ENCODE measurements around the gene GNAO1.
A peak's percentile ranks its signal among the peaks of the same experiment; 100 is the strongest.

The GNAO1 gene

DNA sequence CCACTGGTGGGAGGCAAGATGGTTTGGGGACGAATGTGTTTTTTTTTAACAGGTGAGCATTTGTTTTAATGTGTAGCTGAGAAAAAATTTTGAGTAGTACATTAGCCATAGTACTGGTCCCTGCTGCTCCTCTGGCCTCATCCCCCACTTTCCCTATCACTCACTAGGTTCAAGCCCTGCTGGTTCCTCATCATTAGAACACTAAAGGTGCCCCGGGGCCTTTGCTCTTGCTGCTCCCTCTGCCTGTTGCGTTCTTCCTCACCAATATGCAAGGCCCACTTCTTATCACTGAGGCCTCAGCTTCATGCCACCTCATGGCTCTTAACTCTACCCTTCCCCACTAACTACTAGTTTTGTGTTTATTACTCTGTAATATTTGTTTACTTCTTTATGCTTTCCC lies 74.5 kb downstream of the GNAO1 start:
- no peak for DNase-seq (ENCODE audit: low read depth)

DNA sequence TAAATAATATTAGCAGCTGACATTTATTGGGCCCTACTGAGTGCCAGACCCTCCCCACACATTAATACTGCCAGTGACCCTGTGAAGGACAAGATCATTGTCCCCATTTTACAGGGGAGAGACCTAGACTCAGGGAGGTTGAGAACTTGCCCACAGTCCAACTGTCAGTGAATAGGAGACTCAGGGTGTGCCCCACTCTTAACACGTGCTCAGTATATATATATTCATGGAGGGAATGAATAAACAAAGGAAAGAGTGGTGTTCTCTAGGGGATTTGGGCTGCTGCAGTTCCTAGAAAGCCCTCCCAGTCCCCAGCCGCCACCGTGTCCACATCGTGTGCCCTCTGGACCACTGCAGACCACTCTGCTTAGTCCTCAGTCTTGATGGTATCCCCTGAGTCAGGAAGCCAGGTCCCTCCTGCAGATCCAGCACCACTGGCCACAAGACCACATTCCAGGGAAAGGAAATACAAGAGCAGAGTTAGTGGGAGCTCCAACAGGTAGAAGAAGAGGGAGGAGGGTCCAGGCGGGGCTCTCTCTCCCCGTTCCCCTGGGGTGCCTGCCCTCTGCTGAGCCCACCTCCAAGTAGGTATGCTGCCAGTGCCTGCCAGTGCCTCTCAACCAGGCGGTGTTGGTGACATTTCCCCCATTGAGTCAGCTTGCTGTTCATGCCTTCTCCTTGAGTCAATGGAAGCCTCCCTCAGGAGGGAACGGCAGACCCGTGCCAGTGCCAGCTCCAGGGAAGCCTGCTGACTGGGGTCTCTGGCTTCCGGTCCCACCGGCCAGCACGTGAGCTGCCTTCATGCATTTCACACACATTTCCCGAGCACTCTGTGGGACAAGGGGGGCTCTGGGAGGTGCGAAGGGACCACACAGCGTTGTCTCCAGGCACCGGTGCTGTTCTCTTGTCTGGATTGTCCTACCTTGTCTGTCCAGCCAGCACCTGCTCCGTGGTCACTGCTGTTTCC lies 75.6 kb downstream of the GNAO1 start:
- no peak for DNase-seq (ENCODE audit: low read depth)

- DNase-seq (ENCODE audit: low read depth): no peak
Measured at GRCh38 chr16:56267888-56268287, 76.6 kb downstream of the GNAO1 start.

DNA sequence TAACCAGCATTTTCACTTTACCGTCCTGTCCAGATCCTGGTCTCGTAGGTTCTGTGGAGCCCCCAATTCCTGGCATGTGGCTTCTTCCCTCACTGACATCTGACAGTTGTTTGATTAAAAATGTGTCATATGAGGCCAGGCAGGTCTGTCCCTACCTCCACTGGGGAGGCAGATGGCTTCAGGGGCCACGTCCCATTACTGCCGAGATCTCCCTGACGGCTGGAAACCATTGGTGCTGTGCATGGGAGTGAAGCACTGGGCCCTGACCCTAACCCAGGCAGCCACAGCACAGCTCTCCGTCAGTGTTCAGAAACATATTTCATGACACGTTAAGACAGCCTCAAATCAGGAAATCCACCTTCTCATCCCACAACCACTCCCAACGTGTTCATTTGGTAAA lies 77.5 kb downstream of the GNAO1 start:
- no peak for DNase-seq (ENCODE audit: low read depth)

- DNase-seq (ENCODE audit: low read depth): no peak
Measured at GRCh38 chr16:56269281-56269680, 78.0 kb downstream of the GNAO1 start.

DNA sequence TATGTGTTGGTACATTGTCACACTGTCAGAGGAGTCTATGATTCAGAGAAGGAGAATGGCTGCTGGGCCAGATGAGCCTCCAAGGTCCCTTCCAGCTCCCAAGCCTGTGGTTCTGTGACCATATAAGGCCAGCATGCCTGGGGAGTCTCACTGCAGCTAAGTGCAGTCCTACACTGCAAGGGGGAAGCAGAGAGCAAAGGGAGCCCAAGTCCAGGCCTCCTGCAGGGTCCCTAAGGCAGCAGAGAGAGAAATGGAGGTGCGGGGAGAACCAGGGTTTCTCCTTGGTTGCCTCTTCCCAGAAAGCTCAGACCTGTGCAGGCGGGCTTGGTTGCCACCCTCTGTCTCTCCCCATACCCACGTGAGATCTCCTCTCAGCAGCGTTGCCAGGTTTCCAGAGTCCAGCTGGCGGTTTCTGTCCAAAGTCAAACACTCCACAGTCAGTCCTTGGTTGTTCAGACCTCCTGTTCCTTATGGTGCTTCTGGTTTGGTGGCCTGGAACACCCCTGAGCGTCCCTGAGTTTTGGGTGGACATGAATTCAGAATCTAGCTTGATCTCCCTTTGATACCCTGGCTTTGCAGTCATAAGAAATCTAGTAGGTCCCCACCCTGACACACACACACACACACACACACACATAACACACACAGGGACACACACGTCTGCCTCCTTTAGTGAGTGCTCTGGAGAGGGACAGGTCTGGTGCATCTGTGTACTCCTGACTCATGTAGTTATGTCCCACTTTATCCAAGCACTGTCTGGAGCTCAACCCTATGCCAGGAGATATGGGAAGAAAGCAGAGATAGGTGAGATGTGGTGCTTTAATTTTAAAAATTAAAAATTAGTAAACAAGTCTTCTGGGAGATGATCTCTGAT lies 78.8 kb downstream of the GNAO1 start:
- peak; percentile 50 for DNase-seq (ENCODE audit: low read depth)

GRCh38 chr16:56270828-56271227 lies 79.5 kb downstream of the GNAO1 start:
- no peak for DNase-seq (ENCODE audit: low read depth)

DNA sequence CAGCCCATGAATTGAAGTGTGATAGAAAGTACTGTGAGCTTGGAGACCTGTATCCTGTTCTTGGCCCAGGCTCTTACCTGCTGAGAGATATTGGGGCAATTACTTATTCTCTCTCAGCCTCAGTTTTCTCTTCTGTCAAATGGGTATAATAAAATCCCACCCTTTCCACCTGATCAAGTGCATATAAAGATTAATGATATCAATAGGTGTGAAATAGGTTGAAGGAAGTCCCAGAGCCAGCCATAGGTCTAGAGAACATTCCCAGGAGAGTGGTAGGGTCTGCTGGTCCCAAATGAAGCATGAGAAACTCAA lies 81.2 kb downstream of the GNAO1 start:
- DNase-seq (ENCODE audit: low read depth): no peak

DNA sequence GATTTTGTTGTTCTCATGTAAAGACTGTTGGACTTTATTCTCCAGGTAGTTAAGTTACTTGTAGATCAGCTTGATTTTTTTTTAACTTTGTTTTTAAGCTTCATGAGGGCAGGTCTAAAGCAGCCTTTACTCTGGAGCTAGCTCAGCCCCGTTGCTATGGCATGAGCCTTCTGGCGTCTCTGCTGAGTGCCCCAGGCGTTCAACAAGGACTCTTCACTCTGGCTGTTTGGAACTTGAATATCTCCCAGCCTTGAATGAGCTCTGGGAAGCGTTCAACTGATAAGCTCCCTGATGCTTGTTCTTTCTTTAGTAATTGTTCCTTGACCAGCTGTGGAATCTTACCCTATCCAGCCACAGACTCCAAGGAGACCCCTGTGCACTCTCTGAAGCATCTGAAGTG lies 82.3 kb downstream of the GNAO1 start:
- no peak for DNase-seq (ENCODE audit: low read depth)

GRCh38 chr16:56274369-56274768 lies 83.1 kb downstream of the GNAO1 start:
- DNase-seq (ENCODE audit: low read depth): no peak

DNA sequence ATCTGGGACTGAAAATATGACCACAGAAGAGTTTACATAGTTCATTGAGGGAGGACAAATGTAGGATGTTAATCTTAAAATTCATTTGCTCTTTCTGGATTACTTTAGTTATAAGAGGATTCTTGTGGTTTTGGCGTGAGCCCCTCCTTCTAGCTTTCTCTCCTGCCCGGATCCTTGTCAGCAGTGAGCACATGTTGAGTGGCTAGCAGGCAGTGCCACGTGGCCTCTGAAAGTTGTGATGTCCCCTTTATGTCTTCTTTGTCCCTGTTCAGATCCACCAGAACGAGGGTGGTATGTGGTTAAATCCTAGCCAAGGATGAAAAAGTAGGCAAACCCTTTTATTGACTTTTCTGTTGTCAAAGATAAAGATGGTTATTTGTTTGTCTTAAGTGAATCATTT lies 83.8 kb downstream of the GNAO1 start:
- DNase-seq (ENCODE audit: low read depth): no peak

DNA sequence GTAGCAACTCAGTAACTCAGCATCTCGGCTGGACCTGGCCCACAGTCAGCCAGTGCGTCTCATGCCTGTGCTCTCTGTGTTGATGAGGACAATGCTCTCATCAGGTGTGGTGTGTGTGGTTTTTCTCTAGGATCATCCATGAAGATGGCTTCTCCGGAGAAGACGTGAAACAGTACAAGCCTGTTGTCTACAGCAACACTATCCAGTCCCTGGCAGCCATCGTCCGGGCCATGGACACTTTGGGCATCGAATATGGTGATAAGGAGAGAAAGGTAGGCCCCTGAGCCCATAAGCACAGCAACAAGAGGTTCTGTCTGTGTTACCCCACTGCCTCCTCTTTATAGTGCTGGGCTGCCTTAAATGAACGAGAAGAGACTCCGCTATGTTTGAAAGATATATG lies 84.5 kb downstream of the GNAO1 start:
- no peak for DNase-seq (ENCODE audit: low read depth)

- no peak for DNase-seq (ENCODE audit: low read depth)
Measured at GRCh38 chr16:56277075-56277474, 85.8 kb downstream of the GNAO1 start.

GRCh38 chr16:56278196-56278855 lies 87.0 kb downstream of the GNAO1 start:
- DNase-seq (ENCODE audit: low read depth): no peak

DNA sequence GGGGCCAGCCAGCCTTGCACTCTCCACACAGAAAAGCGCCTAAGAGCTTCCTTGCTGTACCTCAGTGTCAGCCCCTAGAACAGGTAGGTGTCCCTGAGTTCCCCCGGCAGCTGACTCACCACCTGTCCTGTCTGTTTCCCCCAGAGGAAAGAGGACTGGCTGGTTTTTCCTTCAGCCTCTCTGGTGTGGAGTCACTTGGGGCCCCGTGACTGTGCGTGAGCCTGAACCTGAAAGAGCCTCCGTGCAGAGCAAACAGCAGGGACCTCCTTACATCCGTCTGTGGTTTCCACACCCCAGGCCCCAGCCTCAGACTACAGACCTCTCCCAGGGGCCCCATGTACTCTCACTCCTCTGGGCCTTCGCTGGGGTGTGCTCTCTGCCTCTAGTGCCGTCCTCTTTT lies 87.8 kb downstream of the GNAO1 start:
- no peak for DNase-seq (ENCODE audit: low read depth)

GRCh38 chr16:56279914-56280313 lies 88.6 kb downstream of the GNAO1 start:
- no peak for DNase-seq (ENCODE audit: low read depth)

DNA sequence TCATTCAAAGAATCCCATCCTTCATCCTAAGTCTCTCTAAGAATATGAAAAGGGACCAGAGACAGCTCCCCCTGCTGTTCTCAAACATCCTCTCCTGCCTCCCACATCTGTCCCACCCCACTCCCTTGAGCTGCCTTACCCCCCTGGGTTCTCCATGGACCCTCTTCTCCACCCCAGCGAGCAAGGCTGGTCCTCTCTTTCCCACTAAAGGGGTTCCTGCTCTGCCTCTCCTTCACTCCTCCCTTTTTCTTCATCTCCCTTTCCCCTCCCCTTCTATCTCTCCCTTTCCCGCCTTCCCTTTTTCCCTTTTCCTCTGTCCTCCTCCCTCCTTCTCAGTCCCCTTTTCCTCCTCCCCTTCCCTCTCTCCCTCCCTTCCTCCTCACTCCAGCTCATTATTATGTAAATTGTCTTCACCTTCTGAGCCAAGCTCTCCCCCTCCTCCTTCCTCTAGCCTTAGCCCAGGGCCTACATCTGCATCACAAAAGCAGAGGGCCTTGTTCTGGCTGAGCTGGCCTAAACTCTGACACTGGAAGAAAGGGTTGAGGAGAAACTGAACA lies 90.0 kb downstream of the GNAO1 start:
- no peak for DNase-seq (ENCODE audit: low read depth)

- no peak for DNase-seq (ENCODE audit: low read depth)
Measured at GRCh38 chr16:56282451-56282850, 91.2 kb downstream of the GNAO1 start.

GRCh38 chr16:56284521-56284920 lies 93.2 kb downstream of the GNAO1 start:
- no peak for DNase-seq (ENCODE audit: low read depth)

DNA sequence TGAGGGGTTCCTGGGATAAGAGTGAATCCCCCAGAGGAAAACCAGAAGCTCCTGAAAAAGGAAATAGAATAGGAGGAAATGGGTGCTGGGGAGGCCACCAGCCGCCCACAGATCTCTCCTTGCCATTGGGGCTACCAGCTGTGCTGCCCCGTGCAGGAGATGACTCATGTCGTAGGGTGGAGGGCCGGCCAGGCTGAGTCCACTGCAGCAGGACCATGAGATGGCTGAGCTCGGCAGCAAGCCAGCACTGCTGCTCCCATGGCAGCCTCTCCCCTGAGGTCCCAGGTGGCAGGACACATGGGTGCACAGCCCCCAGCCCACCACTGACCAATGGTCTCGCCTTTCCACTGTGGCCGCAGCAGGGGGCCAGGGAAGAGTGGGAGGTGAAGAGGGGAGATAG lies 95.5 kb downstream of the GNAO1 start:
- no peak for DNase-seq (ENCODE audit: low read depth)

DNA sequence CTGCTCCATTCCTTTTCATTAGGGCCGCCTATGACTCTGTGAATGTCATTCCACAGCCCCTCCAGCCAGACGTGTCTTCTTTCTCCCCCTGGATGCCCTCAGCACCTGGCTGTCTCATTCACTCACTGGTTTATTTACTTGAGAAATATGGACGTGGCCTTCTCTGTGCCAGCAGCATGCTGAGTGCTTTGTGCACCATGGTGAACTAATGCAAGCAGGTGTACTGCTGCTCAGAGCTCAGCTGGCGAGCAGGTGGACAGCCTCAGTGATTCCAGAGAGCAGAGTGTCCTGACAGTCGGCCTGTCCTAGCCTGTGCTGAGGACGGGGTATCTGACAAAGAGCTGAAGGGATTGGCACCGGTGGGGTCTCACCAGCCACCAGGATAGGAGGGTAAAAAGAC lies 96.7 kb downstream of the GNAO1 start:
- DNase-seq (ENCODE audit: low read depth): no peak

- no peak for DNase-seq (ENCODE audit: low read depth)
Measured at GRCh38 chr16:56289416-56289815, 98.1 kb downstream of the GNAO1 start.

All from GM04504 (cell line).